MM.1S (cell line): ENCODE results near the gene C12orf56.

Experiments
- DNase-seq: peaks from one replicate; pipeline ENCODE4 v3.0.0-alpha.2; 2015
- H2AFZ ChIP-seq: fragments of 300-600 bp; sonication (generic); 2 replicates; pipeline ENCODE4 v1.6.0; 2016; ENCODE audit warnings: antibody characterized with exemption, low read length
- H3F3A ChIP-seq: fragments of 300-600 bp; sonication (generic); 2 replicates; pipeline ENCODE4 v1.6.1; 2016; ENCODE audit warnings: mild to moderate bottlenecking, antibody characterized with exemption, low read length, moderate library complexity, mixed read lengths; ENCODE audit not compliant: insufficient read depth
- H3K27ac ChIP-seq: fragments of 300-600 bp; sonication (generic); 2 replicates; pipeline ENCODE4 v1.5.1; 2016; ENCODE audit warnings: mild to moderate bottlenecking, low read length
- H3K27me3 ChIP-seq: fragments of 300-600 bp; sonication (generic); replicated peaks from 2 replicates; pipeline ENCODE4 v1.6.0; 2016; ENCODE audit warnings: low read length; ENCODE audit not compliant: insufficient read depth
- H3K36me3 ChIP-seq: fragments of 300-600 bp; sonication (generic); replicated peaks from 2 replicates; pipeline ENCODE4 v1.6.1; 2016; ENCODE audit warnings: mild to moderate bottlenecking, low read length, mixed read lengths; ENCODE audit not compliant: insufficient read depth
- H3K4me1 ChIP-seq: fragments of 300-600 bp; sonication (generic); 2 replicates; pipeline ENCODE4 v1.6.1; 2016; ENCODE audit warnings: low read length, mixed read lengths
- H3K4me2 ChIP-seq: fragments of 300-600 bp; sonication (generic); 2 replicates; pipeline ENCODE4 v1.6.0; 2016; ENCODE audit warnings: low read depth, low read length
- H3K4me3 ChIP-seq: fragments of 300-600 bp; sonication (generic); 2 replicates; pipeline ENCODE4 v1.5.1; 2016; ENCODE audit warnings: low read length, mixed read lengths
- H3K79me2 ChIP-seq: fragments of 300-600 bp; sonication (generic); 2 replicates; pipeline ENCODE4 v1.6.1; 2016; ENCODE audit warnings: mixed run types, low read length, mixed read lengths
- H3K9ac ChIP-seq: fragments of 300-600 bp; sonication (generic); 2 replicates; pipeline ENCODE4 v1.6.1; 2016; ENCODE audit warnings: low read length, mixed read lengths
- H3K9me2 ChIP-seq: fragments of 300-600 bp; sonication (generic); replicated peaks from 2 replicates; pipeline ENCODE4 v1.6.1; 2016; ENCODE audit warnings: mild to moderate bottlenecking, low read length, mixed read lengths; ENCODE audit not compliant: insufficient read depth
- H3K9me3 ChIP-seq: fragments of 300-600 bp; sonication (generic); replicated peaks from 2 replicates; pipeline ENCODE4 v1.6.1; 2016; ENCODE audit warnings: mild to moderate bottlenecking, low read length, mixed read lengths; ENCODE audit not compliant: insufficient read depth
- H4K20me1 ChIP-seq: fragments of 300-600 bp; sonication (generic); 2 replicates; pipeline ENCODE4 v1.6.1; 2016; ENCODE audit warnings: mild to moderate bottlenecking, low read length, moderate library complexity, mixed read lengths; ENCODE audit not compliant: insufficient read depth
- EZH2 ChIP-seq: fragments of 300-600 bp; sonication (generic); optimal IDR thresholded peaks from 2 replicates; pipeline ENCODE3; 2017; ENCODE audit warnings: low read depth, mild to moderate bottlenecking, antibody characterized with exemption, low read length, mixed read lengths
- EZH2phosphoT487 ChIP-seq: fragments of 300-600 bp; sonication (generic); IDR thresholded peaks from 2 replicates; pipeline ENCODE4 v1.6.1; 2018; ENCODE audit warnings: antibody characterized with exemption, low read length
- TF ChIP-seq, protein P1 (sequence below): fragments of 300-600 bp; sonication (generic); IDR thresholded peaks from 2 replicates; pipeline ENCODE4 v1.5.1; 2016; ENCODE audit warnings: antibody characterized with exemption, low read length, mixed read lengths

C12orf56 gene

GRCh38 chr12:64431791-64432190 lies 41.2 kb upstream of the C12orf56 start:
- H3K79me2 ChIP-seq, result no peaks in the 10 kb centered on the region; the same call in 1 of the 2 replicates
- TF ChIP-seq, protein P1, sequence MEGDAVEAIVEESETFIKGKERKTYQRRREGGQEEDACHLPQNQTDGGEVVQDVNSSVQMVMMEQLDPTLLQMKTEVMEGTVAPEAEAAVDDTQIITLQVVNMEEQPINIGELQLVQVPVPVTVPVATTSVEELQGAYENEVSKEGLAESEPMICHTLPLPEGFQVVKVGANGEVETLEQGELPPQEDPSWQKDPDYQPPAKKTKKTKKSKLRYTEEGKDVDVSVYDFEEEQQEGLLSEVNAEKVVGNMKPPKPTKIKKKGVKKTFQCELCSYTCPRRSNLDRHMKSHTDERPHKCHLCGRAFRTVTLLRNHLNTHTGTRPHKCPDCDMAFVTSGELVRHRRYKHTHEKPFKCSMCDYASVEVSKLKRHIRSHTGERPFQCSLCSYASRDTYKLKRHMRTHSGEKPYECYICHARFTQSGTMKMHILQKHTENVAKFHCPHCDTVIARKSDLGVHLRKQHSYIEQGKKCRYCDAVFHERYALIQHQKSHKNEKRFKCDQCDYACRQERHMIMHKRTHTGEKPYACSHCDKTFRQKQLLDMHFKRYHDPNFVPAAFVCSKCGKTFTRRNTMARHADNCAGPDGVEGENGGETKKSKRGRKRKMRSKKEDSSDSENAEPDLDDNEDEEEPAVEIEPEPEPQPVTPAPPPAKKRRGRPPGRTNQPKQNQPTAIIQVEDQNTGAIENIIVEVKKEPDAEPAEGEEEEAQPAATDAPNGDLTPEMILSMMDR, result no peak
- no peak for TF ChIP-seq EZH2
- TF ChIP-seq EZH2phosphoT487, result no peak
- H3K9ac ChIP-seq, result no peak overlapping the region
- no peaks in the 10 kb centered on the region for H4K20me1 ChIP-seq
- no peak overlapping the region for H3K27ac ChIP-seq
- no peak overlapping the region for H3K4me2 ChIP-seq
- no peak overlapping the region for H2AFZ ChIP-seq
- no peak for DNase-seq
- no peaks in the 10 kb centered on the region for H3K27me3 ChIP-seq
- no peaks in the 10 kb centered on the region for H3K9me2 ChIP-seq
- H3K9me3 ChIP-seq, result no peaks in the 10 kb centered on the region
- H3F3A ChIP-seq, result no peaks in the 10 kb centered on the region
- peaks cover 38% of the 10 kb centered on the region for H3K36me3 ChIP-seq
- no peaks in the 10 kb centered on the region for H3K4me1 ChIP-seq
- H3K4me3 ChIP-seq, result no peak overlapping the region

DNA sequence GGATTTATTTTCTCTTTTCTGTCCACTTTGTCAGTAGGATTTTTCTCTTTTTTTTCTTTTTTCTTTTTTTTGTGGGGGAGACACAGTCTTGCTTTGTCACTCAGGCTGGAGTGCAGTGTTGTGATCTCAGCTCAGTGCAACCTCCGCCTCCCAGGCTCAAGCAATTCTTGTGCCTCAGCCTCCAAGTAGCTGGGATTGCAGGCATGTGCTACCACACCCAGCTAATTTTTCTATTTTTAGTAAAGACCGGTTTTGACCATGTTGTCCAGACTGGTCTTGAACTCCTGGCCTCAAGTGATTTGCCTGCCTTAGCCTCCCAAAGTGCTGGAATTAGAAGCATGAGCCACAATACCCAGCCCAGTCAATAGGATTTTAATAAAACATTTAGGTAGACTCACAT lies 40.3 kb upstream of the C12orf56 start:
- Histone ChIP-seq H3K27ac (no peak overlapping the region), H3K9ac (no peak overlapping the region), H3F3A (no peaks in the 10 kb centered on the region), H3K27me3 (no peaks in the 10 kb centered on the region), H3K4me1 (no peaks in the 10 kb centered on the region), H3K9me3 (no peaks in the 10 kb centered on the region), H3K4me2 (no peak overlapping the region), H3K9me2 (no peaks in the 10 kb centered on the region), H3K36me3 (peaks cover 37% of the 10 kb centered on the region), H3K4me3 (no peak overlapping the region), H2AFZ (no peak overlapping the region), H4K20me1 (no peaks in the 10 kb centered on the region), H3K79me2 (no peaks in the 10 kb centered on the region; the same call in 1 of the 2 replicates)
- TF ChIP-seq EZH2, result no peak
- no peak for TF ChIP-seq EZH2phosphoT487
- TF ChIP-seq, protein P1, result no peak
- no peak for DNase-seq

DNA sequence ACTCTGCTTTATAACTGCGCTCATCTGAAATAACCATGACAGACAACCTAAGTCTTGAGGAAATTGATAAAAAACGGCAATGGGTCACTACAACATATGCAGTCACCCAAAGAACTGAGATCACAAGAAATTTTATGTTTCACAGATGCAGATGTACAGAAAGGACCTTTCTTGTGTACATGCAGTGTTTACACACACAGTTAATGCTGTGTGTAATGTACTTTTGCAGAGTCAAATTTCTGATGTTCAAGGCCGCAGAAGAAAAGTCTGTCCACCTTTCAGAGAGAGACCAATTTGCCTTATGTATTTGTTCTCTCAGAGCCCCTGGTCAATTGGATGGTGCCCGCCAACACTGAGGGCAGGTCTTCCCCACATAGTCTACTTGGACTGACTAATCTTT lies 38.4 kb upstream of the C12orf56 start:
- no peak overlapping the region for H3K4me2 ChIP-seq
- no peaks in the 10 kb centered on the region; the same call in 1 of the 2 replicates for H3K79me2 ChIP-seq
- peaks cover 45% of the 10 kb centered on the region for H3K36me3 ChIP-seq
- TF ChIP-seq EZH2 (no peak), EZH2phosphoT487 (no peak)
- TF ChIP-seq, protein P1, result no peak
- no peak overlapping the region for H3K27ac ChIP-seq
- no peak for DNase-seq
- H3K27me3 ChIP-seq, result no peaks in the 10 kb centered on the region
- H4K20me1 ChIP-seq, result no peaks in the 10 kb centered on the region
- H2AFZ ChIP-seq, result no peak overlapping the region
- H3K9me3 ChIP-seq, result no peaks in the 10 kb centered on the region
- H3K9me2 ChIP-seq, result no peaks in the 10 kb centered on the region
- no peak overlapping the region for H3K4me3 ChIP-seq
- no peaks in the 10 kb centered on the region for H3F3A ChIP-seq
- H3K4me1 ChIP-seq, result no peaks in the 10 kb centered on the region
- H3K9ac ChIP-seq, result no peak overlapping the region
